Liver (tissue), 9 donors: ENCODE data around the gene ZFP37. TPM values are rescaled to one million over a fixed set of nuclear protein-coding genes. Genes with fewer than 3 reads are reported as not detected.

Experiments used
- DNase-seq: peaks from one replicate; pipeline ENCODE4 v3.0.0-alpha.2; 2017; ENCODE audit warnings: low spot score
- H3K27ac ChIP-seq, 2 donors: one replicate each; pipeline ENCODE4 v1.7.0; 2013; ENCODE audit warnings: inconsistent platforms in 2 of 2, low read length in 2 of 2, control low read depth in 1 of 2, low read depth in 1 of 2, mild to moderate bottlenecking in 1 of 2
- H3K27me3 ChIP-seq, 4 donors: one replicate each; pipeline versions ENCODE4 v1.6.1 to v1.7.0; 2013; ENCODE audit warnings: low read length in 3 of 4, inconsistent platforms in 1 of 4, mild to moderate bottlenecking in 1 of 4, moderate library complexity in 1 of 4; ENCODE audit not compliant: control insufficient read depth in 4 of 4, insufficient read depth in 4 of 4
- H3K36me3 ChIP-seq, 4 donors: one replicate each; pipeline versions ENCODE4 v1.6.1 to v1.7.0; 2013; ENCODE audit warnings: low read length in 3 of 4, mild to moderate bottlenecking in 3 of 4, low read depth in 1 of 4, moderate library complexity in 1 of 4; ENCODE audit not compliant: control insufficient read depth in 4 of 4, insufficient read depth in 3 of 4
- H3K4me1 ChIP-seq, 4 donors: one replicate each; pipeline versions ENCODE4 v1.6.1 to v1.7.0; 2013; ENCODE audit warnings: low read length in 3 of 4, mild to moderate bottlenecking in 3 of 4, moderate library complexity in 1 of 4; ENCODE audit not compliant: control insufficient read depth in 4 of 4, insufficient read depth in 4 of 4
- H3K4me3 ChIP-seq, 3 donors: one replicate each; pipeline versions ENCODE4 v1.6.1 to v1.7.0; 2013; ENCODE audit warnings: low read length in 3 of 3, control low read depth in 1 of 3, low read depth in 1 of 3, mild to moderate bottlenecking in 1 of 3
- H3K9ac ChIP-seq, 2 donors: one replicate each; pipeline ENCODE4 v1.7.0; 2013; ENCODE audit warnings: low read length in 2 of 2, mild to moderate bottlenecking in 2 of 2, moderate library complexity in 2 of 2, control low read depth in 1 of 2, low read depth in 1 of 2
- H3K9me3 ChIP-seq, 4 donors: one replicate each; pipeline versions ENCODE4 v1.6.1 to v1.7.0; 2013; ENCODE audit warnings: low read length in 3 of 4; ENCODE audit not compliant: control insufficient read depth in 4 of 4
- FOXA1 ChIP-seq: IDR thresholded peaks from 2 replicates; pipeline ENCODE4 v1.6.1; 2016; ENCODE audit warnings: antibody characterized with exemption
- GABPA ChIP-seq, 2 donors: IDR thresholded peaks in 1 of 2; conservative IDR thresholded peaks in 1 of 2; 2 replicates each; pipeline ENCODE4 v1.6.1; 2016; ENCODE audit warnings: antibody characterized with exemption in 2 of 2, mild to moderate bottlenecking in 1 of 2, moderate library complexity in 1 of 2
- HNF4A ChIP-seq, 2 donors: conservative IDR thresholded peaks; 2 replicates each; pipeline ENCODE4 v1.6.1; 2016; ENCODE audit warnings: antibody characterized with exemption in 2 of 2, mild to moderate bottlenecking in 2 of 2
- HNF4G ChIP-seq: IDR thresholded peaks from 2 replicates; pipeline ENCODE4 v1.6.1; 2016; ENCODE audit warnings: antibody characterized with exemption
- NR2F2 ChIP-seq: IDR thresholded peaks from 2 replicates; pipeline ENCODE4 v1.6.1; 2016; ENCODE audit warnings: antibody characterized with exemption
- RXRA ChIP-seq, 2 donors: IDR thresholded peaks; 2 replicates each; pipeline ENCODE4 v1.6.1; 2017 to 2018; ENCODE audit warnings: antibody characterized with exemption in 2 of 2, mild to moderate bottlenecking in 1 of 2
- SP1 ChIP-seq: IDR thresholded peaks from 2 replicates; pipeline ENCODE4 v1.6.1; 2018; ENCODE audit warnings: antibody characterized with exemption, mild to moderate bottlenecking
- TAF1 ChIP-seq: conservative IDR thresholded peaks from 2 replicates; pipeline ENCODE4 v1.6.1; 2016; ENCODE audit warnings: antibody characterized with exemption, mild to moderate bottlenecking
- YY1 ChIP-seq: IDR thresholded peaks from 2 replicates; pipeline ENCODE4 v1.6.1; 2016; ENCODE audit warnings: antibody characterized with exemption, mild to moderate bottlenecking
- WGBS: extraction: QIAGEN DNeasy Blood & Tissue Kit; methylation state at CpG from one replicate; pipeline ENCODE4 v1.1.7; 2013; 5-methylcytosine and 5-hydroxymethylcytosine counted together
- polyA plus RNA-seq, 2 donors: library from polyadenylated mRNA; stranded (reverse) in 1 of 2; unstranded in 1 of 2; fragments of 200-250 nt in 1 of 2; fragments of >200 nt in 1 of 2; fragmentation: Nextera tagmentation in 1 of 2; extraction: Ambion mirVana in 1 of 2; gene quantifications; one replicate each; pipeline versions ENCODE4 v1.2.1 to v1.2.3, GENCODE V29; 2013 to 2015
- total RNA-seq, 2 donors: library from RNA; depleted of rRNA; stranded (reverse); fragments of >200 nt; gene quantifications; one replicate each; pipeline ENCODE4 v1.2.3, GENCODE V29; 2014
- TF ChIP-seq, protein P1 (sequence below): IDR thresholded peaks from 2 replicates; pipeline ENCODE4 v1.6.1; 2016; ENCODE audit warnings: antibody characterized with exemption
- TF ChIP-seq, protein P2 (sequence below): IDR thresholded peaks from 2 replicates; pipeline ENCODE4 v1.6.1; 2016; ENCODE audit warnings: antibody characterized with exemption, mild to moderate bottlenecking
- TF ChIP-seq, protein P3 (sequence below): fragments of 150-350 bp; IDR thresholded peaks from 2 replicates; pipeline ENCODE4 v1.5.1; 2017; ENCODE audit warnings: improper control_type of control experiment, low read depth, low read length; ENCODE audit not compliant: missing input control
- TF ChIP-seq, protein P4 (sequence below): IDR thresholded peaks from 2 replicates; pipeline ENCODE4 v1.6.1; 2016; ENCODE audit warnings: antibody characterized with exemption
- donor health status: healthy.
- donor health status: healthy.
- donor health status: healthy.
- donor health status: healthy.
- donor health status: healthy.

Gene ZFP37
- total and polyA plus RNA-seq, 4 donors: 0.19 to 0.50 (median 0.39) TPM

DNA sequence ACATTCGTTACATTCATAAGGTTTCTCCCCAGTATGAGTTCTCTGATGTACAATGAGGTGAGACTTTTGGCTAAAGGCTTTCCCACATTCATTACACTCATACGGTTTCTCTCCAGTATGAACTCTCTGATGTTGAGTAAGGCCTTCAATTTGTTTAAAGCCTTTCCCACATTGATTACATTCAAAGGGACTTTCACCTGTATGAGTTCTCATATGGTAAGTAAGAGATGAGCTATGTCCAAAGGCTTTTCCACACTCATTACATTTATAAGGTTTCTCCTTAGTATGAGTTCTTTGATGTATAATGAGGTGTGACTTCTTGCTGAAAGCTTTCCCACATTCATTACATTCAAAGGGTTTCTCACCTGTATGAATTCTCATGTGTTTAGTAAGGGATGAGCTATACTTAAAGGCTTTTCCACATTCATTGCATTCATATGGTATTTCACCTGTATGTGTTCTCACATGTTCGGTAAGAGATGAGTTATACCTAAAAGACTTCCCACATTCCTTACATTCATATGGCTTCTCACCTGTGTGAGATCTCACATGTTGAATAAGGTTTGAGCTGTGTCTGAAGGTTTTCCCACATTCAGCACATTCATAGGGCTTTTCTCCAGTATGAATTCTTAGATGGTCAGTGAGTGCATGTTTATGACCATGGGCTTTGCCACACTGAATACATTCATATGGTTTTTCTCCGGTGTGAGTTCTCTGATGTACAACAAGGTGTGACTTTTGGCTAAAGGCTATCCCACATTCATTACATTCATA is 13.5 kb downstream of the ZFP37 start (continued):
- TF ChIP-seq, protein P1, sequence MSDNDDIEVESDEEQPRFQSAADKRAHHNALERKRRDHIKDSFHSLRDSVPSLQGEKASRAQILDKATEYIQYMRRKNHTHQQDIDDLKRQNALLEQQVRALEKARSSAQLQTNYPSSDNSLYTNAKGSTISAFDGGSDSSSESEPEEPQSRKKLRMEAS: no peak
- TF ChIP-seq HNF4A (conservative IDR thresholded peaks at IDR 0.05) (no peak), NR2F2 (no peak), FOXA1 (no peak), RXRA (IDR thresholded peaks at IDR 0.05) (no peak), HNF4G (no peak), TAF1 (no peak)
- TF ChIP-seq, protein P2, sequence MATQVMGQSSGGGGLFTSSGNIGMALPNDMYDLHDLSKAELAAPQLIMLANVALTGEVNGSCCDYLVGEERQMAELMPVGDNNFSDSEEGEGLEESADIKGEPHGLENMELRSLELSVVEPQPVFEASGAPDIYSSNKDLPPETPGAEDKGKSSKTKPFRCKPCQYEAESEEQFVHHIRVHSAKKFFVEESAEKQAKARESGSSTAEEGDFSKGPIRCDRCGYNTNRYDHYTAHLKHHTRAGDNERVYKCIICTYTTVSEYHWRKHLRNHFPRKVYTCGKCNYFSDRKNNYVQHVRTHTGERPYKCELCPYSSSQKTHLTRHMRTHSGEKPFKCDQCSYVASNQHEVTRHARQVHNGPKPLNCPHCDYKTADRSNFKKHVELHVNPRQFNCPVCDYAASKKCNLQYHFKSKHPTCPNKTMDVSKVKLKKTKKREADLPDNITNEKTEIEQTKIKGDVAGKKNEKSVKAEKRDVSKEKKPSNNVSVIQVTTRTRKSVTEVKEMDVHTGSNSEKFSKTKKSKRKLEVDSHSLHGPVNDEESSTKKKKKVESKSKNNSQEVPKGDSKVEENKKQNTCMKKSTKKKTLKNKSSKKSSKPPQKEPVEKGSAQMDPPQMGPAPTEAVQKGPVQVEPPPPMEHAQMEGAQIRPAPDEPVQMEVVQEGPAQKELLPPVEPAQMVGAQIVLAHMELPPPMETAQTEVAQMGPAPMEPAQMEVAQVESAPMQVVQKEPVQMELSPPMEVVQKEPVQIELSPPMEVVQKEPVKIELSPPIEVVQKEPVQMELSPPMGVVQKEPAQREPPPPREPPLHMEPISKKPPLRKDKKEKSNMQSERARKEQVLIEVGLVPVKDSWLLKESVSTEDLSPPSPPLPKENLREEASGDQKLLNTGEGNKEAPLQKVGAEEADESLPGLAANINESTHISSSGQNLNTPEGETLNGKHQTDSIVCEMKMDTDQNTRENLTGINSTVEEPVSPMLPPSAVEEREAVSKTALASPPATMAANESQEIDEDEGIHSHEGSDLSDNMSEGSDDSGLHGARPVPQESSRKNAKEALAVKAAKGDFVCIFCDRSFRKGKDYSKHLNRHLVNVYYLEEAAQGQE: no peak

DNA sequence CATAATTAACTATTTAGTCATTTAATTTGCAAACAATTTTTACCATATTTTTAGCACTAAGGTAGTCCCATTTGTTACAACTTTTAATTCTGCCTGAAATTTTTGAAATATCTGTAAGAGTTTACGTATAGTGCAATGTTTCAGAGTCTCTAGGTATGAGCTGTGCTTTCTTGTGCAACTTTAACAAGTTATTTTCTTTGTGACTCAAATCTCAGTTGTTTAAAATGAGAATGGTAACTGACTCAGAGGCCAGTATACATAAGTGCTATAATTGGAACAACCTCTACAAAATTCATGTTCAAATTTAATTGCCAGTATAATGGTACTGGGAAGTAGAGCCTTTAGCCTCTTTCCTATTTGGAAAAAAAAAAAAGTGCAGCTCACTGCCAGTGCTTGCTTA is 30.3 kb downstream of the ZFP37 start:
- no peaks in the 10 kb centered on the region for H3K36me3 ChIP-seq
- H3K27me3 ChIP-seq: no peaks in the 10 kb centered on the region
- H3K9me3 ChIP-seq: peaks cover 13 to 65% (median 25%) of the 10 kb centered on the region in 4 donors
- no peaks in the 10 kb centered on the region for H3K4me1 ChIP-seq
- DNase-seq: no peak
- 57% methylated on average over 1 of the region's 1 CpG for WGBS
- TF ChIP-seq HNF4A (conservative IDR thresholded peaks at IDR 0.05) (no peak), GABPA (IDR thresholded peaks at IDR 0.05 in 1 of 2, conservative IDR thresholded peaks at IDR 0.05 in 1 of 2) (no peak)
- TF ChIP-seq, protein P2: no peak
- TF ChIP-seq, protein P1: no peak
- H3K9ac ChIP-seq: no peak overlapping the region
- no peak overlapping the region for H3K27ac ChIP-seq
- H3K4me3 ChIP-seq: no peak overlapping the region

DNA sequence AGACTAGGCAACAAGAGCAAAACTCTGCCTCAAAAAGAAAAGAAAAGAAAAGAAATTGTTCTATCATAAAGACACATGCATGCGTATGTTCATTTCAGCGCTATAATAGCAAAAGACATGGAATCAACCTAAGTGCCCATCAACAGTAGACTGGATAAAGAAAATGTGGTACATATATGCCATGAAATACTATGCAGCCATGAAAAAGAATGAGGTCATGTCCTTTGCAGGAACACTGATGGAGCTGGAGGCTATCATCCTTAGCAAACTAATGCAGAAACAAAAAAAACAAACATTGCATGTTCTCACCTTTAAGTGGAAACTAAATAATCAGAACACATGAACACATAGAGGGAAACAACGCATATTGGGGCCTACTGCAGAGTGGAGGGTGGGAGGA is 38.3 kb downstream of the ZFP37 start:
- TF ChIP-seq RXRA (IDR thresholded peaks at IDR 0.05): no peak
- TF ChIP-seq, protein P3, sequence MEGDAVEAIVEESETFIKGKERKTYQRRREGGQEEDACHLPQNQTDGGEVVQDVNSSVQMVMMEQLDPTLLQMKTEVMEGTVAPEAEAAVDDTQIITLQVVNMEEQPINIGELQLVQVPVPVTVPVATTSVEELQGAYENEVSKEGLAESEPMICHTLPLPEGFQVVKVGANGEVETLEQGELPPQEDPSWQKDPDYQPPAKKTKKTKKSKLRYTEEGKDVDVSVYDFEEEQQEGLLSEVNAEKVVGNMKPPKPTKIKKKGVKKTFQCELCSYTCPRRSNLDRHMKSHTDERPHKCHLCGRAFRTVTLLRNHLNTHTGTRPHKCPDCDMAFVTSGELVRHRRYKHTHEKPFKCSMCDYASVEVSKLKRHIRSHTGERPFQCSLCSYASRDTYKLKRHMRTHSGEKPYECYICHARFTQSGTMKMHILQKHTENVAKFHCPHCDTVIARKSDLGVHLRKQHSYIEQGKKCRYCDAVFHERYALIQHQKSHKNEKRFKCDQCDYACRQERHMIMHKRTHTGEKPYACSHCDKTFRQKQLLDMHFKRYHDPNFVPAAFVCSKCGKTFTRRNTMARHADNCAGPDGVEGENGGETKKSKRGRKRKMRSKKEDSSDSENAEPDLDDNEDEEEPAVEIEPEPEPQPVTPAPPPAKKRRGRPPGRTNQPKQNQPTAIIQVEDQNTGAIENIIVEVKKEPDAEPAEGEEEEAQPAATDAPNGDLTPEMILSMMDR: no peak
- no peak for TF ChIP-seq YY1
- no peak for TF ChIP-seq NR2F2
- TF ChIP-seq, protein P1: no peak
- no peak for TF ChIP-seq SP1
- TF ChIP-seq, protein P4, sequence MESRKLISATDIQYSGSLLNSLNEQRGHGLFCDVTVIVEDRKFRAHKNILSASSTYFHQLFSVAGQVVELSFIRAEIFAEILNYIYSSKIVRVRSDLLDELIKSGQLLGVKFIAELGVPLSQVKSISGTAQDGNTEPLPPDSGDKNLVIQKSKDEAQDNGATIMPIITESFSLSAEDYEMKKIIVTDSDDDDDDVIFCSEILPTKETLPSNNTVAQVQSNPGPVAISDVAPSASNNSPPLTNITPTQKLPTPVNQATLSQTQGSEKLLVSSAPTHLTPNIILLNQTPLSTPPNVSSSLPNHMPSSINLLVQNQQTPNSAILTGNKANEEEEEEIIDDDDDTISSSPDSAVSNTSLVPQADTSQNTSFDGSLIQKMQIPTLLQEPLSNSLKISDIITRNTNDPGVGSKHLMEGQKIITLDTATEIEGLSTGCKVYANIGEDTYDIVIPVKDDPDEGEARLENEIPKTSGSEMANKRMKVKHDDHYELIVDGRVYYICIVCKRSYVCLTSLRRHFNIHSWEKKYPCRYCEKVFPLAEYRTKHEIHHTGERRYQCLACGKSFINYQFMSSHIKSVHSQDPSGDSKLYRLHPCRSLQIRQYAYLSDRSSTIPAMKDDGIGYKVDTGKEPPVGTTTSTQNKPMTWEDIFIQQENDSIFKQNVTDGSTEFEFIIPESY: no peak
- H3K27me3 ChIP-seq: no peaks in the 10 kb centered on the region
- DNase-seq: no peak
- H3K9ac ChIP-seq: no peak overlapping the region
- no peak overlapping the region for H3K4me3 ChIP-seq
- no peaks in the 10 kb centered on the region for H3K4me1 ChIP-seq
- no peak overlapping the region for H3K27ac ChIP-seq
- no peaks in the 10 kb centered on the region for H3K36me3 ChIP-seq
- whole genome bisulfite sequencing: 92% methylated on average over 3 of the region's 3 CpGs
- peaks cover 8 to 40% (median 13%) of the 10 kb centered on the region in 4 donors for H3K9me3 ChIP-seq
